ENCODE results near the gene ARL14EP. TPM values are rescaled to one million over a fixed set of nuclear protein-coding genes. Genes with fewer than 3 reads are reported as not detected.
A peak's percentile ranks its signal among the peaks of the same experiment; 100 is the strongest.

The ARL14EP gene
- total RNA-seq, 1 donor from 2014 or later = 21.6 TPM

DNA sequence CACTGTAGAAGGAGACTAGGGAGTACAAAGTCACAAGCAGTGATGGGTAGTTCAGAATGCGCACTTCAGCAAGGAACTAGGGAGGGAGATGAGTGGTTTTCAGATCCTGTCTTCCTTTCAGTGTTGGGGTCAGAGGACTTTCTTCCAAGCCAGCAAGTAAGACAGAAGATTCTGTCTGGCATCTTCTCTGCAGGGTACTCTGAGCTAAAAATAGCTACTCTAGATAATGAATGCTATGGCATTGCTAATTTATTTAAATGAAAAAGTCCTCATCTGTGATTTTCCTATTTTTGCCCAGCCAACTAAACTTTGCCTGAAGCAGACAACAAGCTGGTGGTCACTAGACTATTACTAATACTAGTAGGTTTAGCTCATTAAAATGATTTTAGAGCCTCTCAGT, 18.3 kb upstream of the ARL14EP start:
- Histone ChIP-seq H3K27me3 (no peaks in the 10 kb centered on the region), H3K4me3 (no peak overlapping the region), H3K9me3 (no peaks in the 10 kb centered on the region), H3K27ac (no peak overlapping the region), H3K36me3 (no peaks in the 10 kb centered on the region), H3K4me1 (no peaks in the 10 kb centered on the region)
- intact Hi-C loops (cut with DNase I) = no loop called here
- DNase-seq (no peak), ATAC-seq (no peak)
- no peak for TF ChIP-seq CTCF (IDR thresholded peaks at IDR 0.05)

- H3K27ac ChIP-seq = no peak overlapping the region
- no peak for TF ChIP-seq CTCF (IDR thresholded peaks at IDR 0.05)
- no peak for DNase-seq
- no peaks in the 10 kb centered on the region for H3K27me3 ChIP-seq
- no peaks in the 10 kb centered on the region for H3K4me1 ChIP-seq
- H3K4me3 ChIP-seq = no peak overlapping the region
- H3K9me3 ChIP-seq = no peaks in the 10 kb centered on the region
- H3K36me3 ChIP-seq = no peaks in the 10 kb centered on the region
- intact Hi-C loops (cut with DNase I) = no loop called here
- ATAC-seq = no peak
Measured at GRCh38 chr11:30310623-30311022, 12.3 kb upstream of the ARL14EP start.

GRCh38 chr11:30311189-30311588, 11.7 kb upstream of the ARL14EP start:
- Histone ChIP-seq H3K27ac (no peak overlapping the region), H3K36me3 (no peaks in the 10 kb centered on the region), H3K4me1 (no peaks in the 10 kb centered on the region), H3K4me3 (no peak overlapping the region), H3K9me3 (no peaks in the 10 kb centered on the region), H3K27me3 (no peaks in the 10 kb centered on the region)
- no peak for ATAC-seq
- intact Hi-C loops (cut with DNase I) = no loop called here
- no peak for DNase-seq
- TF ChIP-seq CTCF (IDR thresholded peaks at IDR 0.05) = no peak

DNA sequence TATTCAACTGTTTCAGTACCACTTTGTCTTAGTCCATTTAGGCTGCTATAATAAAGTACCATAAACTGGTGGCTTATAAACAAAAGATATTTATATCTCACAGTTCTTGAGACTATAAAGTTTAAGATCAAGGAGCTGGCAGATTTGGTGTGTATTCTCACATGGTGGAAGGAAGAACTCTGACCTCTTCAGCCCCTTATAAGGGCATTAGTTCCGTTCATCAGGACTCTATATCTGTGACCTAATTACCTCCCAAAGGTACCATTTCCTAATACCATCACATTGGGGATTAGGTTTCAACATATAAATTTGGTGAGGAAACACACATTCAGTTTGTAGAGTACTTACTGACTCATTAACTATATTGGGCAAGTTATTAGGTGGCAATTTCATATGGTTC, 10.7 kb upstream of the ARL14EP start:
- intact Hi-C loops (cut with DNase I) = no loop called here
- no peak for DNase-seq
- Histone ChIP-seq H3K4me1 (no peaks in the 10 kb centered on the region), H3K27ac (no peak overlapping the region), H3K27me3 (no peaks in the 10 kb centered on the region), H3K4me3 (no peak overlapping the region), H3K36me3 (no peaks in the 10 kb centered on the region), H3K9me3 (no peaks in the 10 kb centered on the region)
- TF ChIP-seq CTCF (IDR thresholded peaks at IDR 0.05) = no peak
- no peak for ATAC-seq

GRCh38 chr11:30313580-30313979, 9.3 kb upstream of the ARL14EP start:
- intact Hi-C loops (cut with DNase I) = no loop called here
- H3K36me3 ChIP-seq = no peaks in the 10 kb centered on the region
- ATAC-seq (no peak), DNase-seq (no peak)
- H3K27ac ChIP-seq = no peak overlapping the region
- no peaks in the 10 kb centered on the region for H3K27me3 ChIP-seq
- H3K4me3 ChIP-seq = no peak overlapping the region
- H3K9me3 ChIP-seq = no peaks in the 10 kb centered on the region
- no peaks in the 10 kb centered on the region for H3K4me1 ChIP-seq
- TF ChIP-seq CTCF (IDR thresholded peaks at IDR 0.05) = no peak

GRCh38 chr11:30314625-30315024, 8.3 kb upstream of the ARL14EP start:
- Histone ChIP-seq H3K4me3 (no peak overlapping the region), H3K4me1 (no peaks in the 10 kb centered on the region), H3K36me3 (no peaks in the 10 kb centered on the region), H3K27me3 (no peaks in the 10 kb centered on the region), H3K9me3 (no peaks in the 10 kb centered on the region), H3K27ac (no peak overlapping the region)
- no peak for DNase-seq
- ATAC-seq = no peak
- TF ChIP-seq CTCF (IDR thresholded peaks at IDR 0.05) = peak; percentile 37
- intact Hi-C loops (cut with DNase I) = no loop called here
